ENCODE measurements around the gene MYBPC3.

Gene MYBPC3

GRCh38 chr11:47306484-47306844, 46.0 kb downstream of the MYBPC3 start:
- no peak overlapping the region for H3K4me3 ChIP-seq (ENCODE audit: low read depth, low read length)
- TF ChIP-seq, protein P1, sequence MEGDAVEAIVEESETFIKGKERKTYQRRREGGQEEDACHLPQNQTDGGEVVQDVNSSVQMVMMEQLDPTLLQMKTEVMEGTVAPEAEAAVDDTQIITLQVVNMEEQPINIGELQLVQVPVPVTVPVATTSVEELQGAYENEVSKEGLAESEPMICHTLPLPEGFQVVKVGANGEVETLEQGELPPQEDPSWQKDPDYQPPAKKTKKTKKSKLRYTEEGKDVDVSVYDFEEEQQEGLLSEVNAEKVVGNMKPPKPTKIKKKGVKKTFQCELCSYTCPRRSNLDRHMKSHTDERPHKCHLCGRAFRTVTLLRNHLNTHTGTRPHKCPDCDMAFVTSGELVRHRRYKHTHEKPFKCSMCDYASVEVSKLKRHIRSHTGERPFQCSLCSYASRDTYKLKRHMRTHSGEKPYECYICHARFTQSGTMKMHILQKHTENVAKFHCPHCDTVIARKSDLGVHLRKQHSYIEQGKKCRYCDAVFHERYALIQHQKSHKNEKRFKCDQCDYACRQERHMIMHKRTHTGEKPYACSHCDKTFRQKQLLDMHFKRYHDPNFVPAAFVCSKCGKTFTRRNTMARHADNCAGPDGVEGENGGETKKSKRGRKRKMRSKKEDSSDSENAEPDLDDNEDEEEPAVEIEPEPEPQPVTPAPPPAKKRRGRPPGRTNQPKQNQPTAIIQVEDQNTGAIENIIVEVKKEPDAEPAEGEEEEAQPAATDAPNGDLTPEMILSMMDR (IDR thresholded peaks at IDR 0.05; ENCODE audit: low read depth, low read length) = no peak

GRCh38 chr11:47305734-47306483, 46.6 kb downstream of the MYBPC3 start:
- H3K4me3 ChIP-seq (ENCODE audit: low read depth, low read length) = no peak overlapping the region
- TF ChIP-seq, protein P1 (IDR thresholded peaks at IDR 0.05; ENCODE audit: low read depth, low read length) = no peak

GRCh38 chr11:47302853-47303252, 49.6 kb downstream of the MYBPC3 start:
- no peak overlapping the region for H3K4me3 ChIP-seq (ENCODE audit: low read depth, low read length)
- TF ChIP-seq, protein P1 (IDR thresholded peaks at IDR 0.05; ENCODE audit: low read depth, low read length) = no peak

GRCh38 chr11:47299078-47299477, 53.4 kb downstream of the MYBPC3 start:
- TF ChIP-seq, protein P1 (IDR thresholded peaks at IDR 0.05; ENCODE audit: low read depth, low read length) = no peak

GRCh38 chr11:47296045-47296444, 56.5 kb downstream of the MYBPC3 start:
- TF ChIP-seq, protein P1 (IDR thresholded peaks at IDR 0.05; ENCODE audit: low read depth, low read length) = no peak
- H3K4me3 ChIP-seq (ENCODE audit: low read depth, low read length) = no peak overlapping the region

More at GRCh38 chr11:47299078-47299477, 53.4 kb downstream of the MYBPC3 start:
- no peak overlapping the region for H3K4me3 ChIP-seq (ENCODE audit: low read depth, low read length)

DNA sequence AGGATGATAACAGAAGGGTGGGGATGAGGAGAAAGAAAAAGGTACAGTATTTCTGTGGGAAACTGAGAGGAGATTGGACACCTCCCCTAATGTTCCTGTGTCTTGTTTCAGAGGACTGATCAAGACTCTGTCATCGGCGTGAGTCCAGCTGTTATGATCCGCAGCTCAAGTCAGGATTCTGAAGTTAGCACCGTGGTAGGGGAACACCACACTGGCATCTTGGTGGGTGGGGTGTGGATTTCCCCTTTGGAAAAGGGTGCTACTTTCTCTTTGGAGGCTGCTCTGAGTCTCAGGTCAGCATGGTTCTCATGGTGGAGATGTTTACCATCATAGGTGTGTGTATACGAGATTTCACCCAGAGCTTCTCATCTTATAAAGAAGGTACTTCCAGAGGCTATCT, 57.1 kb downstream of the MYBPC3 start:
- TF ChIP-seq, protein P1 (IDR thresholded peaks at IDR 0.05; ENCODE audit: low read depth, low read length) = no peak
- no peak overlapping the region for H3K4me3 ChIP-seq (ENCODE audit: low read depth, low read length)

- H3K4me3 ChIP-seq (ENCODE audit: low read depth, low read length) = no peak overlapping the region
- TF ChIP-seq, protein P1 (IDR thresholded peaks at IDR 0.05; ENCODE audit: low read depth, low read length) = no peak
These were observed 62.6 kb downstream of the MYBPC3 start for GRCh38 chr11:47289856-47290255.
